Hematopoietic multipotent progenitor cell treated with erythropoietin and hydrocortisone succinate and interleukin-3 and kit ligand, for 17 days (in vitro differentiated cells): ENCODE data around the gene VAPA.

Experiments
- DNase-seq: peaks from one replicate; pipeline ENCODE4 v3.0.0-alpha.2; 2015; ENCODE audit warnings: low spot score

The VAPA gene

DNA sequence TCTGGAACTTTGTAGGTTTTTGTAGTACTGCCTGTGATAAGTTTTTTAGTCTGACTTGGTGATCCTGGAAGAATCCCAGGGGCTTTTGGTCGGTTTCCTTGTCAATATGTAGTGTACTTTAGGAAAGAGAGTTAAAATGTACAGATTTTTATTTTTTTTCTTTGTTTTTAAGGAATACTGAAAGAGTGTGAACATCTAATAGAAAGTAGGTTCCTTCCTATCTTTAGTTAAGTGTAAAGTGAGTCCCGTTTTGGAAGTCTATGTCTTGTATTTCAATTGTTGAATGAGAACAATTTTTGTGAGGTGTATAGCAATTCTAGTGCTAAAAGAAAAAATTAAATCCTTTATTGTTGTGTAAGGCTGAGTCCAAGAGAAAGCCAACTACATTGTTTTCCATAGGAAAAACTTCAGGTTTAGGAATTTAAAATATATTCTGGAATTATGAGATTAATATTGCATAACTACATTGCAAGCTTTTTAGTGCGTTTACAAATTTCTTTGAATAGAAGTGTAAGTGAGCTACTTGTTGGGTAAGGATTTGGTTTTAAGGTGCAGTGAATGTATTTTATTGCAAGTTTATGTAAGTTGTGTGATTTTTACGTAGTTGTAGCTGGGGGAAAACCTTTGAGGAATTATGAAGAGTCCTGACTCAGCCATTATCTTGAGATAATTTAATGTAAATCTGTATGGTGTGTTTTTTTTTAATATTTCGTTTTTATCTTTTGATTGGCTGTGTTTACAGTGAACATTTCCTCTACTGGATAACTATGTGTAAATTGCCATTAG lies 1.7 kb downstream of the VAPA start:
- no peak for DNase-seq

DNA sequence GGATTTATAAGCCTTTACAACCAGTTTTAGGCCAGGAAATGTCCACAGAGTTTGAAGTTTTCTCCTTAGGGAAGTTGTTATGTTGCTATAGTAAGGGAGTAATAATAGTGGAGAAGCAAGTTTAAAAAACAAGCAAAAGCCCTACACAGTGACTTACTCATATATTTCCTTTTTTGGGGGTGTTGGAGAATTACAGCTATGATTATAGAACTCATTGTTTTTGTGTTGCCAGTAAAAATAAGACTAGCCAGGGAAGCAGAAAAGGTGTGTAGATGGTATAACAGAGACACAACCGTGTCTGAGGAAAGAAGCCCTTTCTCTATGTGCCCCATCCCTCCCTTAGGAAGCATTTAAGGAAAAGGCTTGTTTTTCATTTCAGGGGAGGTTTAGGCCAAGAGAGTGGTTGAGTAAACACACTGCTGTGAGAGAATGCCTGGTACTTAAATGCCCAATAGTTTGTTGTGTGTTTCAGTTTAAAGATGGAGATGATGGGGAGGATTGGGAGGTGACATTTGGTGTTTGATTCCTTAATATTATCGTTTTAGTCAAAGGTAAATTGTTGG lies 2.3 kb downstream of the VAPA start:
- DNase-seq, result peak; percentile 47

DNA sequence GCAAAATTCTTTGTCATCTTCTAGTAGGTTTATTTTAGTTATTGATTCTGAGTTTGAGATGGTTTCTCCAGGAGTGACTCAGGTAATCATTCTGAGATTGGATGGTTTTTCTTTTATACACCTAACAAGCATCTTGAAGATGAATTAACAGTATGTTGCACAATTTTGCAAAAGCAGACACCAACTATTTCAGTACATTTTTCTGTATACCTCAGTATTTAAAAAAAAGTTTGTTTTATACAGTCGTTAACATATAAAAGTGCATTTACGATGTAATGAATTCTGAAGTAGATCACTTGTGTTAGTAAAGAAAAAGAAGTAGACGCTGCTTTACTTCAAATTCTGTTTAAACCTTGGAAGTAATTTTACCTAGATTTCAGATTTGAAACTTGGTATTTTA lies 3.0 kb downstream of the VAPA start:
- DNase-seq, result no peak

DNA sequence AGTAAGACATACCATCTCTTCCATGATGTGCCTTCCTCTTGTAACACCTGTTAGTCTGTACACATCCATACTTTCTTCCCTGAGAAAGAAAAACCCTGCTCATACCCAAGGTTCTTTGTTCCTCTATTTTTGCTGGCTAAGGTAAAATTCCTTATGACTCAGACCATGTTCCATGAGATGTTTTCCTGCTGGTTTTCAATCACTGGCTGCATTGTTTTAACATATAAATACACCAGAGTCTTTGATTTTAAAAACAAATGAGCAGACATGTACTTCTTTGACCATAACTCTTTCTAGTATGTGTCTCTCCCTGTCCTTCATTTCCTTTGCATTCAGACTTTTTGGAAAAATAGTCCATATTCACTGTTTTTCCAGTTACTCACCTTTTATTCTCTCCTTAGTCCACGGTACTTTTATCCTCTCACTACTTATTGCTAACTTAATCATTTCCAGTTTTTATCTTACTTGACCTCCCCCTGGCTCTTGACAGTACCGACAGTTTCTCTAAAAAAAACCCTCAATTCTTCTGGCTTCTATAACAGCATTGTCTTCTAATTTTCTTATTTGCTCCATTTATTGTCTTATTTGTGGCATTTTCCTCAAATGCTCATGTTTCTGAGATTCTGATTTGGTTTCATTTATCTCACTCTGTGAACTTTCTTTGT lies 4.3 kb downstream of the VAPA start:
- DNase-seq, result no peak

DNA sequence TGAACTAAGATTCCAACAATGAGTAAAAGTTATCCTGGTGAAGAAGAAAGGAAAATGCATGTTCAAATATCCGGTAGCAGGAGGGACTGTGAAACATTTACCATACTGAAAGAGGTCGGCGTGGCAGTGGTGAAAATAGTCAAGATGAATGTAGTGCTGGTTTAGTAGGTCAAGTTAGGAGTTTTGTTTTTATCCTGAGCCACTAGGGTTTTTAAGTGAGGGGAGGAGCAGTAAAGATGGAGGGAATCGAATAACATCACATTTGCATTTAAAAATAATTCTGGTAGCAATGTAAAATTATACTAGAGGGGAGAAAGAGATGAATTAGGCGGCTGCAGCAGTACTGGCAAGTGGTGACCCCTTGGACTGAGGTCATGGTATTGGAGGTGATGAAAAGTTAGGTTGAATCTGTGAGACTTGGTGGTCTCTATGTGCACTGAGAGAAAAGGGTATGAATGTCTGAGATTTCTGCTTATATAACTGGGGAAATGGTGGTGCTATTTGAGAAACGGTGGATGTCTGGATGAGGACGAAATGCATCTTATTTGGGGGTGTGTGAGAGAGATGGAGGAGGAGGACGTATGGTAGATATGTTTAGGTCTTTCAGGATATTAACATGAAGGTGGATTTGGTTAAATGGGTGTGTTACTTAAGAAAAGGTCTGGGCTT lies 5.9 kb downstream of the VAPA start:
- DNase-seq, result no peak

DNA sequence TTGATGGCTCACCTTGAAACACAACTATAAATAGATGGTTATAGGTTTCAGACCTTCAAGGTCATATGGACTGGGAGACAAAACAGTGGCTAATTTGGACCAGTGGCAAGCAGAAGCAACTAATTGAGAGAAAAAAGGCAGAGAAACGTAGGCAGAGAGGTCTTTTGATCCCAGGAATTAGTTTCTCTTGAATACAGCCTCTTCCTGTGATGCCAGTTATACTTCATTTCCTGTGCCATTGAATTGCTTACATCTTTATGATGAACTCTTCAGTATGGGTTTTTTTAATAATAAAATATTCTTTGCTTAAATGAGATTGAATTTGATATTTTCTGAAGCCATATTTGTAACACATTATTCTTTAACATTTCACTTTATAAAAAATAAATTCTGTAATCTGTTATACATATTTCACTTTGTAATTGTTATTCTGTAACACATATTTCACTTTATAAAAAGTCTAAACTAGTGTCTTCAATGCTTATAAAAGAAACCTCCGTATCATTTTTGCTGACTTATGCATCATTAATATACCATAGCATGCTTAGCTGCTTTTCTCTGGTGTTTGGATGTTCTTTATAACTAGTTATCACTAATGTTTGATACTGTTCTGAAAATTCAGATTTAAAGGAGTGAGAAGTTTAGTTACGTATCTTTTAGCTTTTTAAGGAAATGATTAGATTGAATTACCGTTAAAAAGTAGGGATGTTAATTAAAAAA lies 8.9 kb downstream of the VAPA start:
- no peak for DNase-seq

DNA sequence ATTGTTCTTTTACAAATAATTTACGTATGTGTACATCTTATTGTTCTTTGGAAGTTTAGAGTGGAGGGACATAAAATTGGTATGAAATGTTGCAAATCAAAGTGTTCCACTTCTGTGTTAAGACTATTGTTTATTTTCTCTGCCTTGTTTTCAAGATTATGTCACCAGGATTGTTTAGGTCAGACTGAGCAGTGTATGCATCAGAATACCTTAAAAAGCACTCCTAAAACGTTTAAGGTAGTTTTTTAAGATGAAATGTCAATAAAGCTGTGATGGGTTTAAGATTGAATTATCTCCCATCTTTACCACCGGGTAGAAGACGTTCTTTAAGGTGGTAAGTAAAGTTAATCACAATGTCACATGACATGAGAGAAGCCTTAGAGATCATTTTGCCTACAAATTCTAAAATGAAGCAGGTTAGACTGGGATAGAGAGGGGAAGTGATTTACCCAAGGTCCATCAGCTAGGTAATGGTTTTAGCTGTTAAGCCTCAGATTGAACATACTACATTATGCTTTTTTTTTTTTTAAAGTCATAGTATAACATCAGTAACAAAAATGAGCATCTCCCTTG lies 10.6 kb downstream of the VAPA start:
- no peak for DNase-seq

DNA sequence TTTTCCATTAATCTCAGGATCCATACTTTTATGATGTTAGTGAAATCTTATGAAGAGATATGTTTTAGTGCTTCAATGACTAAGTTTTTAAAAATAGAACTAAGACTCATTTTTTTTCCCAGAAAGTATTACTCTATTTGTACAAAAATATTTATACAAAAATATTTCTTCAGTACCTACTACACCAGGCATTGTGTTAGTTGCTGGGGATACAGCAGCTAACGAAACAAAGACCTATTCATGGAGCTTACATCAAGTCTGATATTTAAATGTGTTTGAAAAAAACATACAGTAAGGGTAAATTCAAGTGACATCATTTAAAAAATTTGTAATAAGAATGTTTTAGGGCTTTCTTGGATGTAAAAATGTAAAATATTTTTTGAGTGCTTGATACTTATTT lies 11.6 kb downstream of the VAPA start:
- DNase-seq, result no peak

DNA sequence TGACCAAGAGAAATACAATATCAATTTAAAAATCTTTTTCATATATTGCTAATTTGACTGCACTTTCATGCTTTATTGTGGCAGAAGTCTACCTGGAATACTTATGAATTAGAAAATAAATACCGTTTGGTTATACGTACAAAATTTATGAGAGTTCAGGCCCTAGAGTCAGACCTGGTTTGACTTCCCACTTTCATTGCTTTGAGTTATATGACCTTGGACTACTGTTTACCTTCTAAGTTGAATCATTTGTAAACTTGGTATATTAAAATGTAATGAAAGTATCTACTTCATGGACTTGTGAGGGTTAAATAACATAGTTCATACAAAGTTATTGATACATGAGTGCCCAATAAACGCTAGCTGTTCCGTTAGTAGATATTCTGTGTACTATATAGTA lies 12.0 kb downstream of the VAPA start:
- DNase-seq, result no peak

DNA sequence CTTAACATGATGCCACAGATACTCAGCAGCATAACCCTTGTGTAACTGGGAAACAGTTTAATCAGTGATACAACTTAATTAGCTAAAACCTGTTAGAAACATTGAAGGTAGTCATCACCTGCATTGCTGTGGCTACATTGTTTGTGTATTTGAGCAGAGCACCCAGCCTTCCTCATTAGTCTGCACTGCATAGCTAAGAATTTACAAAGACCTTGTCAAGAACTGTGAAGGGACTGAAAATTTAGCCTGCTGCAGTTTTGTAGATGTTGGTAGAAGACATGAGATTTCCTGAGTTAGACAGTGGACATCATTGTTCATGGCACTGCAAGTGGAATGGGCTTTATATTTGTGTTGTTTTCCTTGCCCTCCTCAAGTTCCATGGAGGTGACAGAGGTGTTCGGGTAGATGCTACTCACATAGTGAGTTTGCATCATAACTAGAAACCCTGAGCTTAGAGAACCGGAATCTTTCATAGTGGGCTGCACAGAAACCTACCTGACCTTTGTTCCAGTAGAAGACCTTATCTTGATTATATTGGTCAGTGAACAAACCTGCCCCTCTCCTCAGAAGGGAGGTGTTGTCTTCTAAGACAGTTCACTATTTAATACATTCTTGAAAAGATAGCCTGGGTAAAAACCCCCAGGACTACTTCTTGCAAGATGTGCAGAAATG lies 12.5 kb downstream of the VAPA start:
- no peak for DNase-seq

DNA sequence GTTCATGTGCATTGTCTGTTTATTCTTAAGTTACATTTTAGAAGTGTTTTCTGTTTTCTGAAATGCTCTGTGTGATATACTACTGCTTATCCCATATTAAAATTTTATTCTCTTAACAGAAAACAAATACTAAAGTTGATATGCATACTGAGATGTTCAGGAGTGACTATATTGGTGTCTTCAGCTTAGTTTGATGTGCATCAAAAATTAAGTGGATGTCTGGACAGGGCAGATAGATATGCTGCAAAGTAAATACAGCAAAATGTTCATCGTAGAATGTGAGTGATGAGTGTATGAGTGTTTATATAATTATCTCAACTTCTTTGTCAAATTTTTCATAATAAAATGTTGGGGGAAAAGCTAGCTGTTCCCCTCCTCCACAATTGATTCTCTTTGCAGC lies 13.2 kb downstream of the VAPA start:
- DNase-seq, result no peak

DNA sequence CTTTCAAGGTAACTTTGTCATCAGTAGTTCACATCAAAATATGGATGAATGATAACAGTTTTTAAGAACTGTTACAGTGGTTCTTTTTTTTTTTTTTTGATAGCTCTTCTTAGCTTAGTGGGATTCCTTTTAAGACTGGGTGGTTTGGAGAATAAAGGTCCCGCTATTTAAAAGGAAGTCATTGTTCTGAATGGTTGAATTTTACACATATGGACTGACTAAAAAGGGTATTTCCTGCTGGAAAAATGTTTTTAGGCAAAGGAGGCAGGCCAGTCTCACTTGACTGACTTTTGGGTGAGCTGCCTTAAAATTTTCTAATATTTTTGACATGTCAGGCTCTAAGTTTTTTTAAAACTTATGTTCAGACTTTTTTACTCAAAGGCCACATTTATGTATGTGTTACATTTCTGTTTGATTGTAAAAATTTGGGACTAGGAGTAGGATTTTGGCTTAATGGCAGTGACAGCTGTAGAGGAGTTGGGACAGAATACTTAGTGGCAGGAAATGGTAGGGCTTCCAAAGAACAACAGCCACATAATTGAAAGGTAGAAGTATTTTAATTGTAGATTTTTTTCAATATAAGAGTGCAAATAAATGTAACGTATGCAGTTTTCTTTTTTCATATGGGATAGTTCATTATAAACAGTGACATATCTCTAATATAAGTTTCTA lies 13.7 kb downstream of the VAPA start:
- DNase-seq, result no peak

DNA sequence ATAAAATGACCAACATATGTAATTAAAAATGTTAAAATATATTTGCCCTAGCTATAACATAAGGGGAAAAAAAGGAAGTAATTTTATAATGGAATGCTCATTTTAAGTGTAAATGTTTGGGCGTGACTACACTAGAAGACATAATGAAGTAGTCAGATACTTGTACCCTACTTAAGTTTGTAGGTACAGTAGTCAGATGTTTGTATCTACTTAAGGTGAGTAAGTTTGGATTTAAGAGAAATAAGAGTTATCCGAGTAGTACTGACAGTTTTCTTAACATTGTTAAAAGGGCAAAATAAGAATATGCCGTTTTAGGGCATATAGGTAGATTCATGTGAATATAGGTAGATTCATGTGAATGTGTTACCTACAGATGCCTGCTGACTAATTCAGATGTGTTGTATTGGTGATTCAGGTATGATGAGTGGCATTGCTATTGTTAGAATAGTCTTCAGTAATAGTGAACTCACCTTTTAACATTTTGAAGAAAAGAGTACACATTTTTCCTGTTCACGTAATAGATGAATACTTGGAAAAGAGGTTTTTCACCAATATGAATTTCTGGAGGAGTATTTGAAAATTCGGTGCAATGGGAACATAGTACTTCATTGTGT lies 14.9 kb downstream of the VAPA start:
- DNase-seq, result no peak

DNA sequence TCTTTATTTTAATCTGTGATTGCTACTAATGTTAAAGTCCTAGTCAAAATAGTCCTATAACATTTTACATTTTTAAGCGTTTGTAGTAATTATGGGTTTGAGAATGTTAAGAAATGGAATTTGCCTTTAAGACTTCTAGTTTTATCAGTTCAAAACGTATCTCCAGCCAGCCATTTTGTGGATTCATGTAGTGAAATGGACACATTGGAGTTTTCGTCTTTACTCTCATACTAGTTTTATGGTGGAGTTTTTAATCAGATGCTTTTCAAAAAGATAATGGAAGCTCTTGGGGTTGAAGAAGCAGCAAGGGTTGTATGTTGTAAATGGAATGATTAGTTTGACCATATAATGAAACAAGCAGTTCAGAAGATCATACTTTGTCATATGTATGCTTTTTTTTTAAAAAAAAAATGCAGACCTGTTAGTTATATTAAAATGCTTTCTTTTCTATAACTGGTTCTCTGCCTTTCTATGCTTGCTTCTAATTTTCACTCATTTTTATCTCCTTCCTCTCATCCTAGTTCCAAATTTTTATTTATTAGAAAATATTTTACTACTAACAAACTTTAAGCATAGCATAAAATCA lies 16.6 kb downstream of the VAPA start:
- DNase-seq, result no peak

DNA sequence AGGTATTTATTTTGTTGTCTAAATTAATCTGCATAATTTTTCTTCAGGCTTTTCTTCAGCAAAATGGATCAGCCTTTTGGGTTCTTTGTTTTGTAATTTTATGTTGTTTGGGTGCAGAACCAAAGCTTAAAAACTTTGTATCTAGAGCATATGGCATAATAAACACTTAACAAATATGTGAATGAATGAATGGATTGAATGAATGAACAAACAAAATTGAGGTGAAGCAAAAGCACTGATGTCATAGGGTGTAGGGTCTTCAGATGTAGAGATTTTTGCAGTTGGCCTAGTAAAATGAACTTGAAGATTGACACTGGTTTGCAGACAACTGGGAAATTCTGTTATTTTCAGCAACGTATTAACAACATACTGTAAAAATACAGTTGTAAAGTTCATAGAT lies 17.3 kb downstream of the VAPA start:
- DNase-seq, result no peak

DNA sequence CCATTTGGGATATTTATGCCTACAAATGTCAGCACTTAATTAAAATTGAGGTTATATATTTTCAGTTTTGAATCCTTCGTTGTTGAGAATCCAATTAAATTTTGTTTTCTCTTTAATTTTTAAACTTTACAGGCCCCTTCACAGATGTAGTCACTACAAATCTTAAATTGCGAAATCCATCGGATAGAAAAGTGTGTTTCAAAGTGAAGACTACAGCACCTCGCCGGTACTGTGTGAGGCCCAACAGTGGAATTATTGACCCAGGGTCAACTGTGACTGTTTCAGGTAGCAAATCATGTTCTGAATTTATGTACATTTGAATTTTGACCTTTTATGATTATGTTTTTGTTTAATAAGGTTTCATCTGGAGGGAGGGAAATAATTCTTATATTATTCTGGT lies 17.9 kb downstream of the VAPA start:
- no peak for DNase-seq

DNA sequence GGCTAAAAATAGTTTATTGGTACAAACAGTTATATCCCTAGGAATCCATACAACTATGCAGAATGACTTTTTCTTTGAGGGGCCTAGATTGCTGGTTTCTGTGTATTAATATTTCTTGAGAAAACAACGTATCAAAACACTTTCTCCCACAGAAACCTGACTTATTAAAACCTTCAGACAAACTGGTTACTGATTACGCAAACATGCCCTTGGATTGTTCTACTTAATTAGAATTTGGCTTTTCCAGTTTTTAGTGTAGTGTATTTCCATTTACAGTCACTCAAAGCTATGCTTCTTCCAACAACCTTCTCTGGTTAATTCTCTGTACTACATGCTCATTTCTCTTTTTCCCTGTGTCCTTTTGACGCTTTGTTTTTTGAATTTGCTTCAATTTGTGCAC lies 20.0 kb downstream of the VAPA start:
- DNase-seq, result no peak

DNA sequence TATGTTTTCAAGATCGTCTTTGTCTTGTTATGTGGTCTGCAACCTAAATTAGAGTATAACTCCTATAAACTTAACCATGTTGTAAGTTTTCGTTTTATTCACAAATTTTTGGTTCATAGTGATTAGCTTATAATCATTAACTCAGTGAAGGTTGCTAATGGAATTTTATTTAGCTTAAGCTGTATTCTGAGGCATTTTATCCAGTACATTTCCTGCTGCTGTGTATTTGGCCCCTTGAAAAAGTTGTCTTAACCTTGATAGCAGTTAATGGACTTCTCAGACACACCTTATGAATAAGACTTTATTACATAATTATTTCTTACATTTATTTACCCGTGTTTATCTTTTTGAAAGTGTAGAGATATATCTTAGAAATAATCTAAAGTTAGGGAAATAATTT lies 20.5 kb downstream of the VAPA start:
- no peak for DNase-seq

DNA sequence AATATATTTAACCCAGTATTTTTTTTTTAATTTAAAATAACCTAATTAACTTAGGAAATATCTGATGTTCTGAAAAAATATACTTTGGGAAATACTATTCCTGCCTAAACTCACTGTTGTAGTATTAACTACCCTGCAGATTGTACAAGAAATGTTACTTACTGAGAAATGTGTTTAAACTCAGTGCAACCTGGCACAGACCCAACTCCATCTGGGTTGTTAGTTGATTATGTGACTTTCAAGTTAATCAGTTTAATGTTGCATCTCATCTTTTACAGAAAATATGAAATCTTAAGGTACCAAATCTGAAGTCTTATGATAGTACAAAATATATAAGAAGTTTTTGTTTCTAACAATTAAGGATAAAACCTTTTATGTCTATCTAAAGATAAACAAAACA lies 27.3 kb downstream of the VAPA start:
- DNase-seq, result no peak

DNA sequence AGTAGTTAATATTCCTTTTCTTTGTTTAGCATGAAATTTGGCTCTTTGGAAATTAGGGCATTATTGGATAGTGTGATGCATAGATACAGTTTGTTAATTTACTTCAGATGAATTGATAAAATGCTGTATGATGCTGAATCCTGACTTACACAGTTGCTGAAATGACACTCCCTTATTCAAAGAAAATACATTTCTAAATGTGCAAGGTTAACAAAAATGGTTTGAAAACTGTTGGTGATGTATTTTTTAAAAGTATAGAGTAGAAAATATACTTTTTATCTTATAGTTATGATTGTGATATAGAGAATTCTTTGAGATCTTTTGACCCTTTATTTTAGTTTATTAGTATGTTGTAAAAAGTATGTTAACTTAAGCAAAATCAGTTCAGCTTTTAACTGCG lies 27.8 kb downstream of the VAPA start:
- DNase-seq, result no peak
